DMS53 (cell line): ENCODE data around the gene CCSER1.
"Not testable (repeated sequence)": the region's sequence is repeated elsewhere in the genome, so short reads cannot be mapped to it uniquely, and the experiment has no call there.

Source experiments
- DNase-seq: peaks from one replicate; lab custom pipeline; 2025; lab: John Stamatoyannopoulos, UW

CCSER1 gene

DNA sequence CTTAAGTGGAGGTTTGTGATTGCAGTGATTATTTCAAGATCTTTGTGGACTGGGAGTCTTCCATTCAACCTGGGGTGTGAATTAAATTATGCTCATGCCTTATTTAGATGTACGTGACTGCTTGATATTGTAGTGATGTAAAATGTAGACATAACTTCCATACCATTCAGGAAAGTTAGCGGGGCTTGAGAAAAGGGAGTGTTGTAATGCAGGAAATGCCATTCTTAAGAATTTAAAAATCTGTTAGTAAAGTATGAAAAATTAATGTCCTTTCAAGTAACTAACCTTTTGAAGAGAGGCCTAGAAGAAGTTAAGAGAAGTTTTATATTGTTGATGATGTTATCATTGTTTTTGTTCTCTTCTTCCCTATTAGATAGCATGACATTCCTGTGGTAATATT is 318.2 kb downstream of the CCSER1 start:
- no peak for DNase-seq

- DNase-seq: no peak
Measured at GRCh38 chr4:90449626-90450025, 322.4 kb downstream of the CCSER1 start.

DNA sequence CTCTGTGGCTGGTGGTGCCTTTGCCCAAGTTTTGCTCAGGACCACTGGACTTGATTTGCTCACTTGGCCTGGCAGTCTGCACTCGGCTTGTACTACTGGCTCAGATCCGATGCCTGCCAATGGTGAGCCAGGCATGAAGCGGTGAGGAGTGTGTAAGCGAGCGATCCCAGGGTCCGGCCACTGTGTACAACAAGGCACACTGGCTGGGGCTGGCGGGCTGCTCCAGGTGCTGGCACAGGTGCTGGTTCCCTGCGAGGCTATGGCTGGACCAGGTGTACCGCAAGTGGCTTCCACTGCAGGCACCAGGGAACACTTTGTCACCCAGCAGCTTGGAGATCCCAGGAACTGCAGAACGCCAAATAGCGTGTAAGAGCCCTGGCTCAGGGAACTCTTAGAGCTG is 329.7 kb downstream of the CCSER1 start:
- DNase-seq: no peak

DNA sequence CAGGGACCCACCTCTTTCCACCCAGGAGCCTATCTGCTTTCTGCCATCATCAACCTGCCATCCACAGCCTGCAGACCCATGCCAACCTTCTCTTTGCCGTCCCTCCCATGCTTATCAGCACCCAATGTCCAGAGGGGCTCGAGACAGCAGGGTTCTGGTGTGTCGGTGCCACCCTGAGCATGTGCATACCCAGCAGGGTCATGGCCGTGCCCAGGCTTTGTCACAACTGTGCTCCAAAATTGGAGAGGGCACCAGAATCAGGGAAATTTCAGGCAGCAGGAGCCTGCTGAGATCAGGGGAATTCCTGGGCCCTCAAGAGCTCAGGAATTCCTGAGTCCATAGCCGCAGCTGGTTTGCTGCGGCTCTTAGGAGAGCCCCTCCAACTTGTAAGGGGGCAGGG is 330.6 kb downstream of the CCSER1 start:
- no peak for DNase-seq

DNA sequence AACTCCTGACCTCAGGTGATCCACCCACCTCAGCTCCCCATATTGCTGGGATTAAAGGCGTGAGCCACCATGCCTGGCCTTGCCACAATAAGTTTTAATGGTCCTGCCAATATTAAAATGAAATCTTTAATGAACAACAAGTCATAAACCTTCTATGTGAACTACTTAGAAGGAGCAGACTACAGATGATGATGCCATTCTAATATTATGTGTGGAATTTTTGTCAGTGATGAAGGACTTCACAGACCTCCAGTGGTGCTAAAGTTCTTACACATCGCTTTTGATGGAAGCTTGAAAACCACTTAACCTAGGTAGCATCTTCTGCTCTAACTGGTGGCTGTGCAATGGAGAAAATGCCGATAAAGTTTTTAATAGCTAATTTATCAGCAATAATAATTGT is 331.4 kb downstream of the CCSER1 start:
- DNase-seq: no peak

- DNase-seq: peak; percentile 3
Measured at GRCh38 chr4:90474484-90474883, 347.3 kb downstream of the CCSER1 start.

GRCh38 chr4:90476019-90476418 is 348.8 kb downstream of the CCSER1 start:
- DNase-seq: no peak

DNA sequence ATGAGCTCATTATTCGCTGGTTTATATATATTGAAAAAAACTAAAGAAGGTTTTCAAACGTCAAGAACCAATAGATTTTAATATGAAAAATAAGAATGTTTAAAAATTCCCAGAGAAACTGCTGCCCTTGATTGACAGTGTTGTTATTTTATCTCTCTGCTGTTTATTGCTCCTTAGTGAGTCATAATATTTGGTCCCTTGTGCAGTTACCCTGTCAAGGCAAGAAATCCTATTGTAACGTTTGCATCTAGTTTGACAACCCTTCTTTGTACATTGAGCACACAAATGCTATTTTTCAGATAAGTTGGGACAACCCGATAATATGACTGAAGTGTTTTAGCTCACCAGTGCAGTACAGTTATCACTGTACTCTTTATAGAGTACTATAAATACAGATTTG is 349.4 kb downstream of the CCSER1 start:
- DNase-seq: no peak

DNA sequence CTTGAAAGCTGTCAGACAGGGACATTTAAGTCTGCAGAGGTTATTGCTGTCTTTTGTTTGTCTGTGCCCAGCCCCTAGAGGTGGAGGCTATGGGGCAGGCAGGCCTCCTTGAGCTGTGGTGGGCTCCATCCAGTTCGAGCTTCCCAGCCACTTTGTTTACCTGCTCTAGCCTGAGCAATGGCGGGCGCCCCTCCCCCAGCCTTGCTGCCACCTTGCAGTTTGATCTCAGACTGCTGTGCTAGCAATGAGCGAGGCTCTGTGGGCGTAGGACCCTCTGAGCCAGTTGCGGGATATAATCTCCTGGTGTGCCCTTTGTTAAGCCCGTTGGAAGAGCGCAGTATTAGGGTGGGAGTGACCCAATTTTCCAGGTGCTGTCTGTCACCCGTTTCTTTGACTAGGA is 357.7 kb downstream of the CCSER1 start:
- not testable (repeated sequence) for DNase-seq

GRCh38 chr4:90486346-90486745 is 359.2 kb downstream of the CCSER1 start:
- DNase-seq: no peak

DNA sequence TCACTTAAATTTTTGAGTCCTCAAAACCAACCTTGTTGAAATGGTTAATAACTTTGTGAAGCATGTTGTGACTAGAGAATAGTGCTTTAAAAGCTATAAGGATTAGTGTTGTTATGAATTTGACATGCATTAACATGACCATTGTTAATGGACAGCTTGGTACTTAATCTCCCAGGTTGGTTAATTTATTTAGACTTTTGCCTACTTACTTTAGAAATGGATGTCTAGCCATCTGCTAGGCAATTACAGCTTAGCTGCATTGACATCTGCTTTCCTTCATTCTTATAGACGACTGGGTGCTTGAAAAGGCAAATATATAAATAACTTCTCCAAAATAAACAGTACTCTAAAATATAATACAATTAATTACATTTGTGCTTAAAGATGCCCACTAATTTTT is 368.0 kb downstream of the CCSER1 start:
- DNase-seq: peak; percentile 5

- peak; percentile 53 for DNase-seq
Measured at GRCh38 chr4:90495936-90496335, 368.7 kb downstream of the CCSER1 start.

DNA sequence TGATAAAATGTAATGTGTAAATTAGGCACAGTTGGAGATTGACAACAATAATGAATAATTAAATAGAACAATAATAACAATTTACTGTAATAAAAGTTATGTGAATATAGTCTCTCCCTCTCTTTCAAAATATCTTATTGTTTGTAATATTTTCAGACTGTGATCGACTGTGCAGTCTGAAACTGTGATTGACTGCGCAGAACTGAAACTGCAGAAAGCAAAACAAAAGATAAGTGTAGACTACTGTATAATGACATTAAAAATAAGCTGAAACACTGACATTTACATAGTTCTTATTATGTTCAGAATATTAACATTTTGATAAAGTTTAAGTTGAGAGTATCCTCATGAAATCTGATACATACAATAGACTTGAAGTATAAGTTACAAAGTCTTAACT is 371.0 kb downstream of the CCSER1 start:
- no peak for DNase-seq

- peak; percentile 27 for DNase-seq
Measured at GRCh38 chr4:90503677-90504076, 376.5 kb downstream of the CCSER1 start.

GRCh38 chr4:90515191-90515590 is 388.0 kb downstream of the CCSER1 start:
- DNase-seq: no peak

- DNase-seq: no peak
Measured at GRCh38 chr4:90528551-90528950, 401.4 kb downstream of the CCSER1 start.

GRCh38 chr4:90536408-90536807 is 409.2 kb downstream of the CCSER1 start:
- DNase-seq: no peak

DNA sequence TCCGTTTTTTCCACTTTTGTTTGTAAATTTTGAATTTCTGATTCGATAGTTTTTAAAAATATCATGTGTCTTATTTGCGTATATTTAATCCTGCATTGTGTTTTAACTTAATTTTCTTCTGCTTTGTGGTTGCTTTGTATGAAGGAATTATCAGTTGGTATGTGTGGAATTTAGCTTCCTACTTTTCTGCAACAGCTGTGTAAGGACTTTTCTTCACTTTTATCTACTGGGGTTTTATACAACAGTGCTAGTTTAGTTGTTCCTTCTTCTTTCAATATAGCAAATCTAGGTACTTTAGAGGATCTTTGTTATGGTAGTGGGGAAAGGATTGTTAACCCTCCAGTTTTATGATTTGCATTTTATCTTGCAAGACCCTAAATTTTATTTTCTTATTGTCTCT is 410.3 kb downstream of the CCSER1 start:
- DNase-seq: no peak

- no peak for DNase-seq
Measured at GRCh38 chr4:90540536-90540935, 413.3 kb downstream of the CCSER1 start.

GRCh38 chr4:90542216-90542615 is 415.0 kb downstream of the CCSER1 start:
- DNase-seq: peak; percentile 21

- DNase-seq: no peak
Measured at GRCh38 chr4:90543419-90544170, 416.4 kb downstream of the CCSER1 start.

GRCh38 chr4:90544532-90545045 is 417.4 kb downstream of the CCSER1 start:
- no peak for DNase-seq

DNA sequence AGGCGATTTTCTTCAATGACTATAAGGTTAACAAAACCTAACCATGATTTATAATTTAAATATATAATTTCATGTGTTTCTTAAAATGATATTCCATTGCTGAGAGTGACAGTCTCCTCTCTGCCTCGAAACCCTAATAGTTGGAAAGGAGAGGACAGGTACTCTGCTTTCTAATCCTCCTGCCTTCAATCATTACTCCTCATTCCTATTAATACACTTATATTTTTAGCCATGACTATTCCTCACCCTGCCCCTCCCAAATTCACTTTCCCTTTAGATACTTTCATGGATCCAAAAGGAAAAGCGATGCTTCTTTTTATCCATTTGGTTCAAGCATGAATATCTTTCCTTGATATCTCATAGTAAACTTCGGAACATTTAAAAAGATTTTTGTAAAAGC is 418.2 kb downstream of the CCSER1 start:
- no peak for DNase-seq

GRCh38 chr4:90546114-90546513 is 418.9 kb downstream of the CCSER1 start:
- peak; percentile 20 for DNase-seq
